Mesenchymal stem cell (in vitro differentiated cells and primary cell): ENCODE results near the gene FBRSL1.

ENCODE experiments used
- DNase-seq: peaks from one replicate; pipeline ENCODE4 v3.0.0-alpha.2; 2013
- H2AFZ ChIP-seq: one replicate; pipeline ENCODE4 v1.6.1; 2013; ENCODE audit warnings: low read depth, mild to moderate bottlenecking, control low read depth, inconsistent platforms, low read length, moderate library complexity
- H2AK5ac ChIP-seq: 2 replicates; pipeline ENCODE4 v1.6.1; 2013; ENCODE audit warnings: low read length, moderate library complexity, mild to moderate bottlenecking, inconsistent platforms; ENCODE audit not compliant: severe bottlenecking
- H2BK120ac ChIP-seq: one replicate; pipeline ENCODE4 v1.6.1; 2013; ENCODE audit warnings: low read depth, mild to moderate bottlenecking, inconsistent platforms, low read length, moderate library complexity
- H2BK12ac ChIP-seq, 2 experiments: one replicate each; pipeline ENCODE4 v1.6.1; 2013; ENCODE audit warnings: inconsistent platforms in 2 of 2, low read length in 2 of 2, mild to moderate bottlenecking in 2 of 2, moderate library complexity in 2 of 2, control low read depth in 1 of 2
- H2BK15ac ChIP-seq: one replicate; pipeline ENCODE4 v1.6.1; 2013; ENCODE audit warnings: mild to moderate bottlenecking, low read depth, inconsistent platforms; ENCODE audit not compliant: poor library complexity, severe bottlenecking
- H2BK5ac ChIP-seq: 2 replicates; pipeline ENCODE4 v1.6.1; 2013; ENCODE audit warnings: low read depth, mild to moderate bottlenecking, low read length, control low read depth, inconsistent platforms; ENCODE audit not compliant: poor library complexity, severe bottlenecking
- H3K14ac ChIP-seq, 2 experiments: one replicate each; pipeline ENCODE4 v1.6.1; 2013; ENCODE audit warnings: inconsistent platforms in 2 of 2, low read length in 2 of 2, control low read depth in 1 of 2, mild to moderate bottlenecking in 1 of 2, moderate library complexity in 1 of 2
- H3K18ac ChIP-seq, 2 experiments: one replicate each; pipeline ENCODE4 v1.6.1; 2013; ENCODE audit warnings: inconsistent platforms in 2 of 2, low read length in 2 of 2, control low read depth in 1 of 2, low read depth in 1 of 2, mild to moderate bottlenecking in 1 of 2
- H3K23ac ChIP-seq, 2 experiments: one replicate each; pipeline ENCODE4 v1.6.1; 2013; ENCODE audit warnings: inconsistent platforms in 2 of 2, low read length in 2 of 2, mild to moderate bottlenecking in 2 of 2, moderate library complexity in 2 of 2, control low read depth in 1 of 2
- H3K27ac ChIP-seq: 2 replicates; pipeline ENCODE4 v1.5.1; 2013; ENCODE audit warnings: mild to moderate bottlenecking, moderate library complexity, low read length, control low read depth, inconsistent platforms; ENCODE audit not compliant: poor library complexity, severe bottlenecking
- H3K27me3 ChIP-seq, 2 experiments: 2 replicates each; pipeline versions ENCODE4 v1.6.1 to v1.7.0; 2013; ENCODE audit warnings: low read length in 2 of 2, mild to moderate bottlenecking in 2 of 2, moderate library complexity in 2 of 2, control low read depth in 1 of 2, inconsistent platforms in 1 of 2; ENCODE audit not compliant: control insufficient read depth in 1 of 2, insufficient read depth in 1 of 2
- H3K36me3 ChIP-seq, 2 experiments: 2 replicates each; pipeline versions ENCODE4 v1.6.1 to v1.7.0; 2013; ENCODE audit warnings: low read length in 2 of 2, control low read depth in 1 of 2, inconsistent platforms in 1 of 2, low read depth in 1 of 2, mild to moderate bottlenecking in 1 of 2; ENCODE audit not compliant: insufficient read depth in 2 of 2, control insufficient read depth in 1 of 2
- H3K4ac ChIP-seq, 2 experiments: one replicate each; pipeline ENCODE4 v1.6.1; 2013; ENCODE audit warnings: inconsistent platforms in 2 of 2, low read length in 2 of 2, mild to moderate bottlenecking in 2 of 2, moderate library complexity in 2 of 2, control low read depth in 1 of 2, low read depth in 1 of 2
- H3K4me1 ChIP-seq: 2 replicates; pipeline ENCODE4 v1.6.1; 2013; ENCODE audit warnings: low read depth, low read length, control low read depth; ENCODE audit not compliant: control insufficient read depth, insufficient read depth
- H3K4me2 ChIP-seq: 2 replicates; pipeline ENCODE4 v1.6.1; 2013; ENCODE audit warnings: low read length, mild to moderate bottlenecking, inconsistent platforms; ENCODE audit not compliant: poor library complexity, severe bottlenecking
- H3K4me3 ChIP-seq, 2 experiments: 2 replicates each; pipeline versions ENCODE4 v1.5.1 to v1.7.0; 2013; ENCODE audit warnings: low read length in 2 of 2, mild to moderate bottlenecking in 2 of 2, control low read depth in 1 of 2, low read depth in 1 of 2; ENCODE audit not compliant: insufficient read depth in 1 of 2
- H3K79me1 ChIP-seq: replicated peaks from 2 replicates; pipeline ENCODE4 v1.6.1; 2013; ENCODE audit warnings: mild to moderate bottlenecking, control low read depth, low read length, inconsistent platforms; ENCODE audit not compliant: poor library complexity, severe bottlenecking
- H3K9ac ChIP-seq: 2 replicates; pipeline ENCODE4 v1.7.0; 2013; ENCODE audit warnings: mild to moderate bottlenecking, low read length, moderate library complexity
- H3K9me3 ChIP-seq: 2 replicates; pipeline ENCODE4 v1.7.0; 2013; ENCODE audit warnings: mild to moderate bottlenecking, low read length; ENCODE audit not compliant: control insufficient read depth
- H4K8ac ChIP-seq: one replicate; pipeline ENCODE4 v1.6.1; 2013; ENCODE audit warnings: inconsistent platforms, mild to moderate bottlenecking, low read length, moderate library complexity
- H4K91ac ChIP-seq: one replicate; pipeline ENCODE4 v1.6.1; 2013; ENCODE audit warnings: mild to moderate bottlenecking, low read length, inconsistent platforms
- WGBS: methylation state at CpG from one replicate; pipeline ENCODE4 v1.1.7; 2013; ENCODE audit warnings: mixed read lengths; 5-methylcytosine and 5-hydroxymethylcytosine counted together

Gene FBRSL1

DNA sequence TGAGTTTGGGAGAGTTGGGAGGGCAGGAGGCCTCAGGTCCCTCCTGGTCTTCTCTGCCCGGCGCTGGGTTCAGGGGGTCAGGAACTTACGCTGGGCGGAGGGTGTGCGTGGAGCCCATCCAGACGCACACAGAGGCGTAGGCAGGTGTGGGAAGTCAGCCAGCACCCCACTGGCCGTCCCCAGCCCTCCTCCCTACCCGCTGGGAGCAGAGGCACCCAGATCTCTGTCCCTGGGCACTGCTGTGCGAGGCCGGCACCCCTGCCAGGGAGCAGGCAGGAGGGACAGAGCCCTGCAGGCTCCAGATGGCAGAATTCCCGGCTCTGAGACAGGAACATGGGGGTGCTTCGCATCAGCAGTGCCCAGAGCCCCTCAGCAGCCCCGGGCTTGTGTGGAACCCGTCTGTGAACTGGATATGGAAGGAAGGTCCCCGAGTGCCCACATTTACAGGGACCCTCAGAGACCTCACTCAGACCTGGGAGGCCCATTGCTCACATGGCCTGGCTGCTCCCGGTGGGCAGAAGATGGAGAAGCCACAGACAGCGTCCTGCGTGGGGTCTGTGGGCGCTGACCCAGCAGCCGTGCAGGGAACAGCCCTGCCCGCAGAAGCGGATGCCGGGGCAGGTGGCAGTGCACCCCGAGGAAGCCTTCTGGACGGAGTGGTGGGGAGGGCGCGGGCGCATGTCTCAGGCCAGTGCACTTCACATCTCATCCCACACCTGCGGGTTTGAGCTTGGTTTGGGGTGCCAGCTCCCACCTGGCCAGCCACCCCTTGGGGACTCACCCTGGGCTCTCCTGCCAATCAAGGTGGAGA lies 61.1 kb downstream of the FBRSL1 start:
- Histone ChIP-seq H3K9me3 (no peaks in the 10 kb centered on the region), H3K14ac (no peak overlapping the region), H3K4me2 (peak overlapping the region; percentile 74), H3K27me3 (peaks cover 0 to 4% of the 10 kb centered on the region in 2 experiments), H3K18ac (no peak overlapping the region), H3K23ac (no peak overlapping the region), H2AK5ac (no peak overlapping the region), H2AFZ (no peak overlapping the region), H2BK15ac (no peak overlapping the region), H3K4me1 (peaks cover 28% of the 10 kb centered on the region), H4K91ac (no peak overlapping the region), H2BK12ac (no peak overlapping the region), H3K36me3 (peaks cover 0 to 57% of the 10 kb centered on the region in 2 experiments), H3K4me3 (peak overlapping the region in 1 of 2 experiments; percentile 58), H2BK120ac (no peak overlapping the region), H3K27ac (no peak overlapping the region), H3K9ac (peak overlapping the region; percentile 26), H3K4ac (no peak overlapping the region), H4K8ac (no peak overlapping the region), H2BK5ac (no peak overlapping the region), H3K79me1 (peaks cover 2% of the 10 kb centered on the region)
- no peak for DNase-seq
- 91% methylated on average over 30 of the region's 30 CpGs for WGBS

DNA sequence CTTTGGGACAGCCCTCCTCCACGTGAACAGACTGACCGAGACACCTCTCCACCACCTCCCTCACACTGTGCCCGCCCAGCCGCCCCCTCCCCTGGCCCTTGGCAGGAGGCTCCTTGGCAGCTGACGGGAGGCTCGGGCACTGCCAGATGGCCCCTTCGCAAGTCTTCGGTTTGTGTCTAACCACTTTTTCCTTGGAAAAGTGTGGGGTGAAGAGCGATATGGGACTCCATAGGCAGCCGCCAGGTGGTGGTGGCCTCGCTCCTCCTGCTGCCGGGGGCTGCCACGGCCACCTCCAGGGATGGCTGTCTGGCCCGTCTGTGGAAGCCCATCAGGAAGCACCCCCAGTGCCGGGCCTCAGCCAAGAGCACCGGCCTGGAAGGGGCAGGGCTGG lies 61.7 kb downstream of the FBRSL1 start:
- H2AFZ ChIP-seq: no peak overlapping the region
- H3K4me2 ChIP-seq: no peak overlapping the region
- H3K23ac ChIP-seq: no peak overlapping the region
- no peak overlapping the region for H2BK15ac ChIP-seq
- DNase-seq: no peak
- no peak overlapping the region for H3K9ac ChIP-seq
- no peak overlapping the region for H3K4ac ChIP-seq
- WGBS: 93% methylated on average over 16 of the region's 16 CpGs
- peaks cover 2% of the 10 kb centered on the region for H3K79me1 ChIP-seq
- no peak overlapping the region for H3K27ac ChIP-seq
- H3K4me1 ChIP-seq: peaks cover 22% of the 10 kb centered on the region
- no peak overlapping the region for H3K18ac ChIP-seq
- H4K8ac ChIP-seq: no peak overlapping the region
- no peak overlapping the region for H4K91ac ChIP-seq
- peaks cover 0 to 61% of the 10 kb centered on the region in 2 experiments for H3K36me3 ChIP-seq
- H2AK5ac ChIP-seq: no peak overlapping the region
- H3K27me3 ChIP-seq: peaks cover 0 to 4% of the 10 kb centered on the region in 2 experiments
- H2BK5ac ChIP-seq: no peak overlapping the region
- H3K4me3 ChIP-seq: no peak overlapping the region
- no peak overlapping the region for H2BK12ac ChIP-seq
- H3K9me3 ChIP-seq: no peaks in the 10 kb centered on the region
- no peak overlapping the region for H2BK120ac ChIP-seq
- no peak overlapping the region for H3K14ac ChIP-seq

DNA sequence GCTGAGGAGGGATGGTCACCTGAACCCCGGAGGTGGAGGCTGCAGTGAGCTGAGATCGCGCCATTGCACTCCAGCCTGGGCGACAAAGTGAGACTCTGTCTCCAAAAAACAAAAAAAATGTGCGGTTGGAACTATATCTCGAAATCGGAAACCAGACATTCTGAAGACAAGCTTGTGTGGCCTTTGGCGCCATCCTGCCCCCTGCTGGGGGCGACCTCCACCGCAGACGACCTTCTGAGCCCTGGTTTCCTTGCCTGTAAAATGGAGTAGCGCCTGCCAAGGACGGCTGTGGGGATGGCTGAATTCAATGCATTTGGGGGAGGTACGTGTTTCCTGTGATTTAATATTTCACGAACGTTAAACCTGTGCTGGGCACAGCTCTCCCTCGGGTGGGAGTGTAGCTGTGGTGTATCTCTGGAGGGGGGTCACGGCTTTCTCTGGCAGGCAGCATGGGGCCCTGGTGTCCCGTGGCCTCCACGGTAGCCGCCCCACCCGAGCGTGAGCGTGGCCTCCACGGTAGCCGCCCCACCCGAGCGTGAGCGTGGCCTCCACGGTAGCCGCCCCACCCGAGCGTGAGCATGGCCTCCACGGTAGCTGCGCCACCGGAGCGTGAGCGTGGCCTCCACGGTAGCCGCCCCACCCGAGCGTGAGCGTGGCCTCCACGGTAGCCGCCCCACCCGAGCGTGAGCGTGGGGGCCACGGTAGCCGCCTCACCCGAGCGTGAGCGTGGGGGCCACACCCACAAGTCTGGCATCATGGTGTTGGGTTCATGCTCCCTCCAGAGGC lies 65.1 kb downstream of the FBRSL1 start:
- H2AFZ ChIP-seq: no peak overlapping the region
- no peak overlapping the region for H2BK120ac ChIP-seq
- H3K14ac ChIP-seq: no peak overlapping the region
- H3K4me2 ChIP-seq: no peak overlapping the region
- no peak overlapping the region for H3K23ac ChIP-seq
- H3K9ac ChIP-seq: no peak overlapping the region
- WGBS: 94% methylated on average over 53 of the region's 53 CpGs
- no peak overlapping the region for H3K4me3 ChIP-seq
- H2BK5ac ChIP-seq: no peak overlapping the region
- no peaks in the 10 kb centered on the region for H3K79me1 ChIP-seq
- no peak overlapping the region for H3K27ac ChIP-seq
- no peak overlapping the region for H2BK12ac ChIP-seq
- H4K91ac ChIP-seq: no peak overlapping the region
- DNase-seq: no peak
- no peak overlapping the region for H2BK15ac ChIP-seq
- no peaks in the 10 kb centered on the region for H3K9me3 ChIP-seq
- H3K4ac ChIP-seq: no peak overlapping the region
- no peak overlapping the region for H4K8ac ChIP-seq
- H2AK5ac ChIP-seq: no peak overlapping the region
- peaks cover 0 to 36% of the 10 kb centered on the region in 2 experiments for H3K36me3 ChIP-seq
- H3K4me1 ChIP-seq: peaks cover 25% of the 10 kb centered on the region
- H3K18ac ChIP-seq: no peak overlapping the region
- H3K27me3 ChIP-seq: no peaks in the 10 kb centered on the region

DNA sequence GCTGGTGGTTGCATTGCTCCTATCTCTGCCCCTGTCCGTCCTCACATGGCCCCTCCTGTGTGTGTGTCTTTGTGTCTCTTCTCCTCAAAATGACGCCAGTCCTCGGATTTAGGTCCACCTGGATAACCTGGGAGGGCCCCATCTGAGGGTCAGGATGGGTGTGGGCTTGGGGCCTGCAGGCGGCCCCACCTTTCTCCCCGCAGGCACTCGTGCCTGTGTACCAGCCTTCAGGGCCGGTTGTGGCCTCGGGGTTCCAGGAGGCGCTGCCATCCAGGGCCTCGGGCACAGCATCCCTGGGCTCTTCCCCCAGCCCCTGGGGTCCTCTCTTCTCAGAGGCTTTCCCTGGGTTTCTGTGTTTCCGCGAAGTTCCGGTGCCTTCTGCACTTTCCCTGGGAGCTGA lies 65.7 kb downstream of the FBRSL1 start:
- Histone ChIP-seq H3K14ac (no peak overlapping the region), H2AK5ac (no peak overlapping the region), H3K18ac (no peak overlapping the region), H3K4me1 (peaks cover 22% of the 10 kb centered on the region), H2BK12ac (no peak overlapping the region), H3K27ac (no peak overlapping the region), H3K9me3 (no peaks in the 10 kb centered on the region), H2AFZ (no peak overlapping the region), H3K36me3 (peaks cover 0 to 36% of the 10 kb centered on the region in 2 experiments), H3K4ac (no peak overlapping the region), H2BK15ac (no peak overlapping the region), H3K79me1 (peaks cover 2% of the 10 kb centered on the region), H3K27me3 (peaks cover 0 to 1% of the 10 kb centered on the region in 2 experiments), H4K8ac (no peak overlapping the region), H3K9ac (no peak overlapping the region), H3K4me2 (no peak overlapping the region), H2BK5ac (no peak overlapping the region), H2BK120ac (no peak overlapping the region), H3K4me3 (no peak overlapping the region), H3K23ac (no peak overlapping the region), H4K91ac (no peak overlapping the region)
- WGBS: 92% methylated on average over 13 of the region's 13 CpGs
- no peak for DNase-seq
